ENCODE measurements around the gene CCDC88A. TPM values are rescaled to one million over a fixed set of nuclear protein-coding genes. Genes with fewer than 3 reads are reported as not detected.
"Not testable (repeated sequence)": the region's sequence is repeated elsewhere in the genome, so short reads cannot be mapped to it uniquely, and the experiment has no call there.

CCDC88A gene
- total RNA-seq, 1 donor from 2014 or later, result 70.6 TPM

- Mint-ChIP-seq H3K9me3 (peaks cover 11% of the 10 kb centered on the region), H3K27ac (no peak overlapping the region), H3K36me3 (peaks cover 12% of the 10 kb centered on the region), H3K27me3 (no peaks in the 10 kb centered on the region), H3K4me3 (no peak overlapping the region), H3K4me1 (ENCODE audit: unreplicated experiment) (peaks cover 3% of the 10 kb centered on the region)
- TF ChIP-seq CTCF (conservative IDR thresholded peaks at IDR 0.05), result no peak
- no peak for DNase-seq (ENCODE audit: extremely low spot score, unreplicated experiment)
Observed at GRCh38 chr2:55391615-55392242, 27.9 kb downstream of the CCDC88A start.

GRCh38 chr2:55391155-55391554 lies 28.5 kb downstream of the CCDC88A start:
- Mint-ChIP-seq H3K27me3 (no peaks in the 10 kb centered on the region), H3K9me3 (peaks cover 11% of the 10 kb centered on the region), H3K36me3 (peaks cover 12% of the 10 kb centered on the region), H3K4me3 (no peak overlapping the region), H3K27ac (no peak overlapping the region), H3K4me1 (ENCODE audit: unreplicated experiment) (peaks cover 3% of the 10 kb centered on the region)
- TF ChIP-seq CTCF (conservative IDR thresholded peaks at IDR 0.05), result no peak
- no peak for DNase-seq (ENCODE audit: extremely low spot score, unreplicated experiment)

- not testable (repeated sequence) for H3K4me1 Mint-ChIP-seq (ENCODE audit: unreplicated experiment); H3K27ac Mint-ChIP-seq
Observed at GRCh38 chr2:55385516-55385915, 34.1 kb downstream of the CCDC88A start.

GRCh38 chr2:55384786-55385185 lies 34.9 kb downstream of the CCDC88A start:
- Mint-ChIP-seq H3K27me3 (no peaks in the 10 kb centered on the region), H3K27ac (no peak overlapping the region), H3K4me3 (no peak overlapping the region), H3K36me3 (peaks cover 4% of the 10 kb centered on the region), H3K9me3 (no peaks in the 10 kb centered on the region), H3K4me1 (ENCODE audit: unreplicated experiment) (no peaks in the 10 kb centered on the region)
- TF ChIP-seq CTCF (conservative IDR thresholded peaks at IDR 0.05), result no peak
- no peak for DNase-seq (ENCODE audit: extremely low spot score, unreplicated experiment)

More at GRCh38 chr2:55385516-55385915, 34.1 kb downstream of the CCDC88A start:
- DNase-seq (ENCODE audit: extremely low spot score, unreplicated experiment); H3K36me3 Mint-ChIP-seq; H3K4me3 Mint-ChIP-seq; H3K27me3 Mint-ChIP-seq; H3K9me3 Mint-ChIP-seq: not testable (repeated sequence)

- no peak overlapping the region for H3K4me3 Mint-ChIP-seq
- H3K4me1 Mint-ChIP-seq (ENCODE audit: unreplicated experiment), result no peaks in the 10 kb centered on the region
- H3K36me3 Mint-ChIP-seq, result peaks cover 7% of the 10 kb centered on the region
- no peak for TF ChIP-seq CTCF (conservative IDR thresholded peaks at IDR 0.05)
- DNase-seq (ENCODE audit: extremely low spot score, unreplicated experiment), result no peak
- no peak overlapping the region for H3K27ac Mint-ChIP-seq
- H3K9me3 Mint-ChIP-seq, result no peaks in the 10 kb centered on the region
- no peaks in the 10 kb centered on the region for H3K27me3 Mint-ChIP-seq
Observed at GRCh38 chr2:55371376-55371775, 48.3 kb downstream of the CCDC88A start.

GRCh38 chr2:55370208-55370607 lies 49.4 kb downstream of the CCDC88A start:
- no peak for TF ChIP-seq CTCF (conservative IDR thresholded peaks at IDR 0.05)
- H3K9me3 Mint-ChIP-seq, result no peaks in the 10 kb centered on the region
- H3K36me3 Mint-ChIP-seq, result peaks cover 7% of the 10 kb centered on the region
- H3K4me1 Mint-ChIP-seq (ENCODE audit: unreplicated experiment), result no peaks in the 10 kb centered on the region
- no peaks in the 10 kb centered on the region for H3K27me3 Mint-ChIP-seq
- DNase-seq (ENCODE audit: extremely low spot score, unreplicated experiment), result no peak
- H3K27ac Mint-ChIP-seq, result no peak overlapping the region
- H3K4me3 Mint-ChIP-seq, result no peak overlapping the region

Measured in type B pancreatic cell (in vitro differentiated cells).